NT2/D1 (cell line): ENCODE measurements around the gene MYO5B.

ENCODE experiments used
- SUZ12 ChIP-seq: IDR thresholded peaks from 2 replicates; pipeline ENCODE4 v1.6.1; 2011; ENCODE audit not compliant: insufficient read length, insufficient read depth; ENCODE audit errors: extremely low read depth
- YY1 ChIP-seq: IDR thresholded peaks from 2 replicates; pipeline ENCODE4 v1.6.1; 2011; ENCODE audit not compliant: insufficient read length, insufficient read depth
- ZNF274 ChIP-seq: IDR thresholded peaks from 2 replicates; pipeline ENCODE4 v1.6.1; 2011; ENCODE audit warnings: mild to moderate bottlenecking, low read depth, low read length

GRCh38 chr18:49971462-49971861 lies 223.5 kb downstream of the MYO5B start:
- TF ChIP-seq ZNF274 (no peak), SUZ12 (no peak), YY1 (no peak)
